HepG2 (cell line): ENCODE measurements around the gene IFIT3. TPM values are rescaled to one million over a fixed set of nuclear protein-coding genes. Genes with fewer than 3 reads are reported as not detected.

ENCODE experiments used
- ATAC-seq: fragments of 200-7000 bp; cut with Tn5 transposase; 3 replicates; pipeline ENCODE4 v1.9.1; 2020; ENCODE audit warnings: mild to moderate bottlenecking, moderate library complexity
- BruUV-seq: library from RNA; stranded (reverse); fragments of 400-500 nt; replicated peaks from 2 replicates; lab custom pipeline; 2021; lab: Mats Ljungman, UMichigan
- CTCF ChIA-PET: fragments of 300-600 bp; formaldehyde crosslinking; extraction: SDS; loops from one replicate; lab custom pipeline; 2021; ENCODE audit warnings: low total read pairs, inconsistent platforms, low intra/inter-chr PET ratio; lab: Yijun Ruan, JAX
- POLR2A ChIA-PET: fragments of 350-600 bp; sonication (Branson Sonifier 250); formaldehyde crosslinking; loops from one replicate; lab custom pipeline; 2020; ENCODE audit warnings: antibody characterized with exemption, inconsistent platforms; lab: Yijun Ruan, JAX
- DNase-seq: peaks from one replicate; pipeline ENCODE4 v3.0.0-alpha.2; 2015; ENCODE audit warnings: low spot score
- FAIRE-seq: peaks from 3 replicates; lab custom pipeline; 2011; peaks lifted over from hg19 to GRCh38; lab: Jason Lieb, UNC
- H2AFZ ChIP-seq: one replicate; pipeline ENCODE4 v1.6.1; 2011; ENCODE audit warnings: low read length, inconsistent platforms
- H3K27ac ChIP-seq: fragments of 300-600 bp; 3 replicates; pipeline ENCODE4 v1.8.0; 2011; ENCODE audit warnings: mixed run types, mild to moderate bottlenecking, mixed read lengths, low read length, inconsistent platforms; ENCODE audit not compliant: insufficient read depth; ENCODE audit errors: extremely low read length
- H3K27me3 ChIP-seq, 2 experiments: fragments of 200-600 bp in 1 of 2; 2 replicates in 1 of 2; 3 replicates in 1 of 2; pipeline versions ENCODE4 v1.6.0 to v1.8.0; 2011; ENCODE audit warnings: low read length in 2 of 2, mild to moderate bottlenecking in 2 of 2, moderate library complexity in 2 of 2, inconsistent platforms in 1 of 2; ENCODE audit not compliant: insufficient read depth in 2 of 2, control insufficient read depth in 1 of 2
- H3K36me3 ChIP-seq, 2 experiments: fragments of 200-600 bp in 1 of 2; replicated peaks in 1 of 2; 2 replicates in 1 of 2; 3 replicates in 1 of 2; pipeline versions ENCODE4 v1.5.1 to v1.8.0; 2011; ENCODE audit warnings: low read length in 2 of 2, inconsistent platforms in 1 of 2; ENCODE audit not compliant: insufficient read depth in 2 of 2, control insufficient read depth in 1 of 2
- H3K4me1 ChIP-seq: 2 replicates; pipeline ENCODE4 v1.5.1; 2012; ENCODE audit warnings: low read length, inconsistent platforms; ENCODE audit not compliant: insufficient read depth
- H3K4me2 ChIP-seq: 2 replicates; pipeline ENCODE4 v1.6.0; 2011; ENCODE audit warnings: low read depth, low read length, inconsistent platforms
- H3K4me3 ChIP-seq, 3 experiments: fragments of 200-600 bp in 1 of 3; sonication (generic), shearing (Covaris generic) in 1 of 3; replicated peaks in 1 of 3; 2 replicates each; pipeline ENCODE4 v1.5.1; 2011 to 2016; ENCODE audit warnings: low read length in 3 of 3, inconsistent platforms in 2 of 3, low read depth in 2 of 3, mild to moderate bottlenecking in 2 of 3, control low read depth in 1 of 3, mixed read lengths in 1 of 3; ENCODE audit not compliant: insufficient read depth in 1 of 3
- H3K79me2 ChIP-seq: one replicate; pipeline ENCODE4 v1.6.1; 2011; ENCODE audit warnings: low read length, inconsistent platforms; ENCODE audit not compliant: insufficient read depth
- H3K9ac ChIP-seq: 2 replicates; pipeline ENCODE4 v1.6.0; 2011; ENCODE audit warnings: mild to moderate bottlenecking, low read depth, low read length, inconsistent platforms; ENCODE audit not compliant: insufficient read depth
- H3K9me3 ChIP-seq: 2 replicates; pipeline ENCODE4 v1.5.1; 2012; ENCODE audit warnings: mild to moderate bottlenecking, low read length
- H4K20me1 ChIP-seq: 2 replicates; pipeline ENCODE4 v1.6.0; 2011; ENCODE audit warnings: inconsistent platforms, mild to moderate bottlenecking, low read length, moderate library complexity; ENCODE audit not compliant: insufficient read depth
- DMAP1 ChIP-seq: IDR thresholded peaks from 2 replicates; pipeline ENCODE4 v1.6.1; 2016
- HMGXB4 ChIP-seq, 2 experiments: sonication (generic) in 1 of 2; formaldehyde crosslinking in 1 of 2; IDR thresholded peaks; 2 replicates each; pipeline versions ENCODE4 v1.4.0 to v1.6.1; 2018 to 2020; ENCODE audit warnings: missing genetic modification reagents in 2 of 2, borderline replicate concordance in 1 of 2, low read depth in 1 of 2, mild to moderate bottlenecking in 1 of 2, missing biosample characterization in 1 of 2
- IRF1 ChIP-seq: sonication (generic); formaldehyde crosslinking; IDR thresholded peaks from 2 replicates; pipeline ENCODE4 v1.4.0; 2020; ENCODE audit warnings: low read depth, mild to moderate bottlenecking, missing genetic modification reagents
- IRF2 ChIP-seq: IDR thresholded peaks from 2 replicates; pipeline ENCODE4 v1.6.1; 2018; ENCODE audit warnings: missing genetic modification reagents, missing compliant biosample characterization
- MAF1 ChIP-seq: sonication (generic); formaldehyde crosslinking; IDR thresholded peaks from 2 replicates; pipeline ENCODE4 v1.5.0; 2020; ENCODE audit warnings: missing genetic modification reagents, borderline replicate concordance
- REL ChIP-seq: sonication (generic); formaldehyde crosslinking; conservative IDR thresholded peaks from 2 replicates; pipeline ENCODE4 v1.8.0; 2022; ENCODE audit warnings: mild to moderate bottlenecking, missing genetic modification reagents, moderate library complexity
- ZFP1 ChIP-seq: IDR thresholded peaks from 2 replicates; pipeline ENCODE4 v1.6.1; 2016
- ZNF280D ChIP-seq: sonication (generic); formaldehyde crosslinking; IDR thresholded peaks from 2 replicates; pipeline ENCODE4 v1.5.1; 2020; ENCODE audit warnings: mild to moderate bottlenecking, missing genetic modification reagents
- ZNF614 ChIP-seq: IDR thresholded peaks from 2 replicates; pipeline ENCODE4 v1.6.1; 2018; ENCODE audit warnings: missing biosample characterization, missing genetic modification reagents, inconsistent platforms, borderline replicate concordance
- ZNF678 ChIP-seq: sonication (generic); formaldehyde crosslinking; IDR thresholded peaks from 2 replicates; pipeline ENCODE4 v1.4.0; 2020; ENCODE audit warnings: mild to moderate bottlenecking, missing genetic modification reagents
- WGBS: methylation state at CpG from one replicate; pipeline ENCODE4 v1.1.6; 2017; ENCODE audit warnings: low lambda C conversion rate; 5-methylcytosine and 5-hydroxymethylcytosine counted together
- in situ Hi-C: cut with HindIII; loops from 2 replicates; pipeline ENCODE4 v1.10.0; 2017; ENCODE audit warnings: low pct_unique_long_range_greater_than_20kb; ENCODE audit not compliant: extremely low pct_ligation_motif_present
- intact Hi-C: fragments of 100-400 bp; cut with micrococcal nuclease; formaldehyde crosslinking; loops from one replicate; pipeline ENCODE4 v1.10.0; 2022; ENCODE audit not compliant: unreplicated experiment
- polyA plus RNA-seq, 8 experiments: library from polyadenylated mRNA; depleted of rRNA in 3 of 8; stranded (reverse) in 7 of 8; unstranded in 1 of 8; fragments of >200 nt; fragmentation: Illumina TruSeq in 4 of 8; extraction: Trizol in 4 of 8; gene quantifications; 2 replicates each; pipeline versions ENCODE4 v1.2.1 to v1.2.3, GENCODE V29; 2011 to 2016; ENCODE audit warnings: low read depth in 4 of 8, missing spikeins in 1 of 8, mixed read lengths in 1 of 8; ENCODE audit not compliant: insufficient read depth in 1 of 8
- total RNA-seq, 5 experiments: library from RNA; depleted of rRNA; stranded (reverse); fragments of >200 nt; fragmentation: Illumina TruSeq; extraction: Trizol; gene quantifications; 2 replicates each; pipeline ENCODE4 v1.2.3, GENCODE V29; 2016; ENCODE audit warnings: low read depth in 1 of 5

Gene IFIT3
- total and polyA plus RNA-seq, 2 of the 13 experiments (the other 11 are each of a cell fraction or from before 2014, with no cell fraction given), result 0.48 to 3.1 TPM

GRCh38 chr10:89363729-89364442, 36.1 kb downstream of the IFIT3 start:
- ATAC-seq, result no peak
- Histone ChIP-seq H3K4me3 (no peak overlapping the region), H3K27me3 (no peaks in the 10 kb centered on the region), H3K27ac (no peak overlapping the region), H4K20me1 (no peaks in the 10 kb centered on the region), H3K4me2 (no peak overlapping the region), H2AFZ (no peak overlapping the region)
- no TSS peak for BruUV-seq
- in situ Hi-C loops, result no loop called here
- 39% methylated on average over 6 of the region's 6 CpGs for WGBS
- no peak for TF ChIP-seq IRF1 (CRISPR knock-in tag)
- TF ChIP-seq ZFP1, result no peak
- no peak for TF ChIP-seq DMAP1 (CRISPR knock-in tag)
- TF ChIP-seq ZNF678 (CRISPR knock-in tag), result no peak
- no peak for TF ChIP-seq MAF1 (CRISPR knock-in tag)
- TF ChIP-seq REL, result no peak
- TF ChIP-seq ZNF614, result no peak
- TF ChIP-seq ZNF280D (CRISPR knock-in tag), result no peak
- TF ChIP-seq HMGXB4 (CRISPR knock-in tag; IDR thresholded peaks at IDR 0.05; ENCODE audit: borderline replicate concordance in 1 of 2, low read depth in 1 of 2), result no peak
- TF ChIP-seq IRF2 (CRISPR knock-in tag), result no peak
- TF ChIP-seq, all 625 proteins: peak for 0
- Histone ChIP-seq H3K36me3 (no peaks in the 10 kb centered on the region), H3K9me3 (no peaks in the 10 kb centered on the region), H3K9ac (no peak overlapping the region), H3K4me1 (no peaks in the 10 kb centered on the region), H3K79me2 (no peaks in the 10 kb centered on the region)
- ChIA-PET POLR2A (no interaction called here), CTCF (no interaction called here)
- intact Hi-C loops, result no loop called here
- FAIRE-seq (no peak), DNase-seq (no peak)
